ENCODE data around the gene PPP1R18. TPM values are rescaled to one million over a fixed set of nuclear protein-coding genes. Genes with fewer than 3 reads are reported as not detected.

Gene PPP1R18
- total RNA-seq, 2 donors from 2014 or later: 6.3 to 16.7 TPM

DNA sequence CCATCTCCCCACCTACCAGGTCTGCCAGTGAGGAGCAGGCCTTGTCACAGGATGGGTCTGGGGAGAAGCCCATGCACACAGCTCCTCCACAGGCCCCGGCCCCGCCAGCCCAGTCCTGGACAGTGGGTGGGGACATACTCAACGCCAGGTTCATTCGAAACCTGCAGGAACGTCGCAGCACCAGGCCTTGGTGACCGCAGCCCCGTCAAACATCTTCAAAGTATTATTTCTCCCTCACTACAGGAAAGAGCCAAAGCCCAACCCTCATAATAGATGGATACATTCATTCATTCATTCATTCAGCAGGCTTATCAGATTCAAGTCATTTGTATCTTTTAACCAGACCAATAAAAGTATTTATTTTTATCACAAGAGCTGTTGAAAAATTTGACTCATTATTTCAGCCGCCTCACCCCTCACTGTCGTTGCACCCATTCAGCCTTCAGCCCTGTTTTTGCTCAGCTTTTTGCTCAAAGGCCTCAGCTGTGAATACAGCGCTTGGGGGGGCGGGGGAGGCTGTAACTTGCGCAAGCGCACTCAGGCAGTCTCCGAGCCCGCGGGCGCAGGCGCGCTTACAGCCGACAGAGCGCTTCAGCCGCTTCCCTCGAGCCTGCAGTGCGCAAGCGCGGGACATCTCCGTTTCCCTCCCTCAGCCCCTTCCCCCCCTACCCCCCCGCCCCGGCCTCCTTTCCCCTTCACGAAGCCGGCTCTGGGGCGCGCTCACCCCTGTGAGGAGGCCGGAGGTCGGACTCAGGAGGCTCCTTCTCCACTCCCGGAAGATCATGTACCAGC, 39.8 kb downstream of the PPP1R18 start, which contains the start of gene C6orf136:
C6orf136 (plus strand) TSS at position 684 of the 792 bp plus-strand sequence; CDS start at position 783, 99 bp downstream.
- ATAC-seq (peak; percentile 73), DNase-seq (peak; percentile 95 to 96)
- intact Hi-C loops (cut with DNase I, micrococcal nuclease): no loop called here

DNA sequence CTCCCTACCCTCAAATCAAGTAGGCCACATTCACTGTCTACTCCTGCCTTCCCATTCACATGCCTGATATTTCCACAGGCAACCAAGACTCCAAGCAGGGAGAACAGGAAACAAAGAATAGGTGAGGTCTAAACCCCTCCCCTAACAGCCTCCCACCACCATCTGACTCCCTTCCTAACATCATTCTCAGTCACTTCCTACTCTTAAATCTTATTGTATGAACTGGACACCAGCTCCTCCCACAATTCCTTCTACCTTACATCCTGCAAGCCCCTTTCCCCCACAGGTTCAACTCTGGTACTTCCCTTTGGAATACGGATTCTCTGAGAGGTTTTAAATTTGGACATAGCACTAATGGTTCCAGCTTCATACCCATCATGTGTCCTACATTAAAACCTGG, 40.5 kb downstream of the PPP1R18 start:
- DNase-seq: no peak

DNA sequence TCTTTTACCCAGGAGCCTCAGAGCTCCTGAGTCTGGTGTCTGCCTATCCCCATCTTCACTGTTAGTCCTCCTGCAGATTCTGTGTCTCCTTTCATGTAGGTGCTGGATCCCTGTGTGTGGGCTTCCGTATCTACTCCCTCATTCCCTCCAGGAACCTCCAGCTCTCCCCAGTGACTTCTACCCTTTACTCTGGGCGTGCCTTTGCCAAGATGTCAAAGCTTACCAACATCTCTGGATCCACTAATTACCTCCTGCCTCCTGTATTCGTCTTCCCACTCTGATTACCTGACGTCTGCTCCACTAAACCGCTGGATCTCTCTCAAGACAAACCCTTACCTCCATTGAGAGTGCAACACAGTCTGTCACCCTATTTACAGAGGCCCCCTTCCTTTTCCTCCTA, 41.7 kb downstream of the PPP1R18 start:
- DNase-seq: no peak
- ATAC-seq: peak; percentile 6
- intact Hi-C loops (cut with DNase I, micrococcal nuclease): no loop called here

More for the DNA sequence above, 40.5 kb downstream of the PPP1R18 start:
- intact Hi-C loops (cut with DNase I, micrococcal nuclease): no loop called here
- ATAC-seq: no peak

DNA sequence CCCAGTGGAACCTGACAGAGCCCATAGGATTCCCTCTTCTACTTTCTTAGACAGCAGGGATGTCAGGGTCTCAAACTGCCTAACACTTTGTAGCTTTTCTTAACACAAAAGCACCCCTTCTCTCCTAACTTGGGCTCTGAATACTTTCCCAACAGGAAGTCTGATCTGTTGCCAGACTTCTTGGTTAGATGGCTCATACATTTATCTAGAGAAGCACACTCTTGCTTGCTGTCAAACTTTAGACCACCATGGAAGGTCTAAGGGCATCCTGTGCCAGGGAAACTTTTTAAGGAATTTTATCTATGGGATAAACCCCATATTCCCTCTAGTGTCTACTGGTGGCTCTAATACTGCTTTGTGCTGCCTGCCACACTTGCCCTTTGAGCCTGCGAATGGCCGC, 42.8 kb downstream of the PPP1R18 start:
- DNase-seq (no peak), ATAC-seq (no peak)
- intact Hi-C loops (cut with DNase I, micrococcal nuclease): no loop called here

DNA sequence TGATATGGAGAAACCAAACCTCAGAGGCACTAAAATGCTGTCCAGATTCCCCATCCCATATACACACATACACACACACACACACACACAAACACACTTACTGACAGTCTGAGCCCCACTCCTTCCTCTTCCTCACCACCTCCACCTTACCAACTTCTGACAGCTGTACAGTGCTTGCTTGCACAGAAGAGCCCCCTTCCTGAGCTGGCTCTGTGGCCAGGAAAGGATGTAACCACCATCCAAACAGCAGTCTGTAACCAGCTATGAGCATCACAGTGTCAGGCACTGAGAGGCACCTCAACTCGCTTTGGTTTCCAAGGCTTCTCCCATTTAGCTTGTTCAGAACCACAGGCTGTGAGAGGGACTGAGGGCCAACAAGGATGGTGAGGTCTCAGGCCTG, 45.4 kb downstream of the PPP1R18 start:
- DNase-seq (no peak), ATAC-seq (no peak)
- intact Hi-C loops (cut with DNase I, micrococcal nuclease): no loop called here

DNA sequence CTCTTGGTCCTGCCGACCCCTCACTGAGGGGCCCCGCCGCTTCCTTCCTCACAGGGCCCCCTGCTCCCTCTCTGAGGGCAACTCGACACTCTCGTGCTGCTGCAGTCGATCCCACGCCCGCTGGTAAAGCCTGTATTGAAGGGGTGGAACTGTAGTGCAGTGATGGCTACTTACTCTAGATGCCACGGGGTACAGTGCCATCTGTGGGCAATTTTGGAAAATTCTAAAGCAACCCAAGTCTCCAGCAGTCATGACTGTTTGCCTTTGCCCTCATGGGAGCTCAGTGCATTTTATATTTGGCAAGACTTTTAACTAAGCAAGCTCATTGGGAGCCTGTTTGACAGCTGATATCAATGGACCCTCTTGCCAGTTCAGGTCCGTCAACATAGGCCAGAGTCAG, 46.0 kb downstream of the PPP1R18 start:
- peak; percentile 18 for ATAC-seq
- intact Hi-C loops (cut with DNase I, micrococcal nuclease): no loop called here
- DNase-seq: no peak

DNA sequence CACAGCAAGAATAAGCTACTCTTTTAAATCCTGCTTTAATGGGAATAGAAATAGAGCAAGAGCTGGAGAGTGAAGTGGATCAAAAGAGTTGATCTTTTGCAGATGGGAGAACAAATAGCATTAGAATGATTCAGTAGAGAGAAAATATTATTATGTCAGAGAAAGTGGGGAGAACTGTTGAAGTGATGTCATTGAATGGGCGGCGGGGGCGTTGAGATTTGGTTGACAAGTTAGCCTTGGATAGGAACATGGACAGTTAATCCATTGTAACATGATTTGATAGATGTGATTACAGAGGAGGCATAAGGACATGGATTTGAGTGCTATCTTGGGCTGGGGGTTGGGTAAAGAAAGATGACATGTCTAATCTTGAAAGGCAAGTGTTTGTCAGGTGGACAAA, 50.6 kb downstream of the PPP1R18 start:
- ATAC-seq (no peak), DNase-seq (no peak)
- intact Hi-C loops (cut with DNase I, micrococcal nuclease): no loop called here

DNA sequence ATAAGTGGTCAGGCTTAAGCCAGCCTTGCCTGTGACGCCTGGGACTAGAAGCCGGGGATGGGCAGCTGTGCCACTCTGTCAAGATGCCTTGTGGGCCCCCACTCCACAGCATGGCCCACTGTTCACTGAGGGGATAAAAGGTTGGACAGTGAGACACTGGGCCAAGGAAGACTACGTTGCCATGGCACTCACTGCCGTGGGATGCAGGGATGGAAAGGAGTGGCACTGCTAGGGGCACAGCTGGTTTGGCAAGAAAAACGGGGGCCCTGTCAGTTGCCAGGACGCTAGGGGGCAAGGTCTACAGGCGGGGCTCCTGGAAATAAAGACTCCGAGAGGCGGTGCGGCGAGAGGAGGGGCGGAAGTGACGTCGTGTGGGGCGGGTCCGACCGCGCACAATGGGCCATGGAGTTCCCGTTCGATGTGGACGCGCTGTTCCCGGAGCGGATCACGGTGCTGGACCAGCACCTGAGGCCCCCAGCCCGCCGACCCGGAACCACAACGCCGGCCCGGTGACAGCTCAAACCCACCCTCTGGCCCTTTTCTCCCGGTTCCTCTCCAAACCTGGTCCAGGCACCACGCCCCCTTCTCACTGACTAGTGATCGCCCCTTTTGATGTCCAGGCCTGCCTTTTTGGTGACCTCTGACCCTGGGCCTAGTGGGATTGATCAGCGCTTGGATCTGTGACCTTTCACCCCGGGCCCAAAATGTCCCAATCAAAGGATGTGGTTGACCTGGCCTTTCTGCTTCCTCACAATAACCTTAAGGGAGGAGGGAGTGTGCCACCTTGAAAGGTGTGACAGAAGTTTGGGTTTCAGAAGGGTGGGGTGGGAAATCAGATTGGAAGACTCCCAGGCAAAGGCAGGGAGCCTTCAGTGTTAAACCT, 59.7 kb downstream of the PPP1R18 start, which contains the start of gene ATAT1:
ATAT1 (plus strand) TSS at position 391 of the 883 bp plus-strand sequence.
- intact Hi-C loops (cut with DNase I, micrococcal nuclease): no loop called here
- ATAC-seq (peak; percentile 97), DNase-seq (peak; percentile 94 to 95)

Other genes starting within 250 kb of the PPP1R18 start
- 100 to 1,000 TPM; 332 to 370 TPM for gene HLA-E, start 197.1 kb downstream of the PPP1R18 start, total RNA-seq
- 10 to 100 TPM; 42.6 to 43.8 TPM for gene GNL1, start 130.2 kb downstream of the PPP1R18 start, total RNA-seq
- 1 to 10 TPM; 4.2 to 4.7 TPM for gene PRR3, start 129.3 kb downstream of the PPP1R18 start, total RNA-seq
- gene ABCF1, start 115.2 kb downstream of the PPP1R18 start, total RNA-seq: 10 to 100 TPM; 41.7 to 52.0 TPM
- 10 to 100 TPM; 73.6 to 74.8 TPM for gene PPP1R10, start 69.4 kb downstream of the PPP1R18 start, total RNA-seq
- 10 to 100 TPM; 55.7 to 60.6 TPM for gene MRPS18B, start 68.8 kb downstream of the PPP1R18 start, total RNA-seq
- 10 to 100 TPM; 11.3 to 13.1 TPM for gene ATAT1, start 59.8 kb downstream of the PPP1R18 start, total RNA-seq
- 100 to 1,000 TPM in 1 of 2 donors, 10 to 100 TPM in 1; 78.9 to 101 TPM for gene C6orf136, start 39.5 kb downstream of the PPP1R18 start, total RNA-seq
- gene DHX16, start 13.6 kb downstream of the PPP1R18 start, total RNA-seq: 10 to 100 TPM; 27.8 to 34.8 TPM
- gene NRM, start 4.3 kb upstream of the PPP1R18 start, total RNA-seq: 1 to 10 TPM; 4.6 to 5.4 TPM
- 10 to 100 TPM; 11.1 to 16.3 TPM for gene MDC1, start 30.6 kb upstream of the PPP1R18 start, total RNA-seq
- 100 to 1,000 TPM; 149 to 195 TPM for gene TUBB, start 33.7 kb upstream of the PPP1R18 start, total RNA-seq
- 100 to 1,000 TPM; 130 to 137 TPM for gene FLOT1, start 56.0 kb upstream of the PPP1R18 start, total RNA-seq
- gene IER3, start 57.9 kb upstream of the PPP1R18 start, total RNA-seq: 100 to 1,000 TPM in 1 of 2 donors, 10 to 100 TPM in 1; 70.9 to 169 TPM
- 100 to 1,000 TPM; 297 to 333 TPM for gene DDR1, start 197.9 kb upstream of the PPP1R18 start, total RNA-seq
- gene GTF2H4, start 221.6 kb upstream of the PPP1R18 start, total RNA-seq: 10 to 100 TPM; 18.3 to 34.4 TPM
- 10 to 100 TPM; 17.7 to 34.8 TPM for gene VARS2, start 227.6 kb upstream of the PPP1R18 start, total RNA-seq
- gene SFTA2, start 245.5 kb upstream of the PPP1R18 start, total RNA-seq: not detected